Activated B cell treated with CpG ODN at 0.5 μM for 24 hours (primary cell): Measurements from ENCODE around the gene CAST. TPM values are rescaled to one million over a fixed set of nuclear protein-coding genes. Genes with fewer than 3 reads are reported as not detected.
A peak's percentile ranks its signal among the peaks of the same experiment; 100 is the strongest.

ENCODE experiments used
- ATAC-seq: fragments of 200-7000 bp; cut with Tn5 transposase; one replicate; pipeline ENCODE4 v1.10.0; 2021; ENCODE audit warnings: low read depth, mild to moderate bottlenecking, moderate library complexity
- CTCF ChIA-PET: fragments of 350-600 bp; sonication (Branson Sonifier 250); formaldehyde crosslinking; loops from one replicate; lab custom pipeline; 2021; ENCODE audit warnings: antibody characterized with exemption; lab: Charles Lee
- POLR2A ChIA-PET: fragments of 350-600 bp; sonication (Branson Sonifier 250); formaldehyde crosslinking; loops from one replicate; lab custom pipeline; 2021; ENCODE audit warnings: antibody characterized with exemption; lab: Charles Lee
- DNase-seq: peaks from one replicate; pipeline ENCODE4 v3.0.0; 2022
- H3K27ac Mint-ChIP-seq: one replicate; pipeline ENCODE4 v1.8.0; 2020; ENCODE audit warnings: mixed read lengths
- H3K27me3 Mint-ChIP-seq: one replicate; pipeline ENCODE4 v1.8.0; 2021; ENCODE audit warnings: mixed read lengths
- H3K36me3 Mint-ChIP-seq: one replicate; pipeline ENCODE4 v1.8.0; 2021; ENCODE audit warnings: low read depth, mixed read lengths
- H3K4me1 Mint-ChIP-seq: one replicate; pipeline ENCODE4 v1.8.0; 2021; ENCODE audit warnings: mixed read lengths
- H3K4me3 Mint-ChIP-seq: one replicate; pipeline ENCODE4 v1.8.0; 2020; ENCODE audit warnings: mild to moderate bottlenecking, mixed read lengths
- H3K9me3 Mint-ChIP-seq: one replicate; pipeline ENCODE4 v1.8.0; 2020; ENCODE audit warnings: mixed read lengths
- CTCF ChIP-seq: fragments of 200-600 bp; IDR thresholded peaks from one replicate; pipeline ENCODE4 v1.8.0; 2022; ENCODE audit warnings: antibody characterized with exemption, mild to moderate bottlenecking
- intact Hi-C: fragments of 100-400 bp; cut with micrococcal nuclease; formaldehyde crosslinking; loops from one replicate; pipeline ENCODE4 v1.15.1; 2024
- total RNA-seq: library from RNA; stranded (reverse); gene quantifications from 2 replicates; pipeline ENCODE4 v1.2.3, GENCODE V29; 2022

CAST gene
- total RNA-seq, 1 donor from 2014 or later, result 211 TPM

GRCh38 chr5:96807075-96807654 is 145.0 kb downstream of the CAST start:
- peaks cover 48% of the 10 kb centered on the region for H3K4me1 Mint-ChIP-seq

GRCh38 chr5:96808541-96808828 is 146.3 kb downstream of the CAST start:
- POLR2A ChIA-PET, result interaction anchor here (0.7 to 2.8 kb wide), 31 partner anchors 9 to 1976 kb away, joined by 3 to 86 read pairs (median 7); partner anchors contain the start of genes CAST, ERAP2, LNPEP and RIOK2
- ATAC-seq (no peak), DNase-seq (no peak)
- peaks cover 40% of the 10 kb centered on the region for H3K4me1 Mint-ChIP-seq
- H3K9me3 Mint-ChIP-seq, result no peaks in the 10 kb centered on the region
- intact Hi-C loops, result loop anchor here (1.0 to 10.0 kb wide), 7 partner anchors 8 to 1964 kb away; partner anchors contain the start of genes CAST, GLRX, RGMB and RIOK2
- no peaks in the 10 kb centered on the region for H3K27me3 Mint-ChIP-seq
- H3K27ac Mint-ChIP-seq, result peak overlapping the region; percentile 99
- H3K36me3 Mint-ChIP-seq, result peaks cover 15% of the 10 kb centered on the region
- no peak for TF ChIP-seq CTCF
- peak overlapping the region; percentile 97 for H3K4me3 Mint-ChIP-seq
- CTCF ChIA-PET, result interaction anchor here (0.8 to 4.3 kb wide), 6 partner anchors 8 to 353 kb away, joined by 3 to 21 read pairs (median 7); partner anchors contain the start of gene LIX1

More at GRCh38 chr5:96807075-96807654, 145.0 kb downstream of the CAST start:
- TF ChIP-seq CTCF, result no peak
- Mint-ChIP-seq H3K4me3 (peak overlapping the region; percentile 97), H3K9me3 (no peaks in the 10 kb centered on the region), H3K27ac (peak overlapping the region; percentile 99), H3K36me3 (peaks cover 26% of the 10 kb centered on the region), H3K27me3 (no peaks in the 10 kb centered on the region)
- ATAC-seq (peak; percentile 12), DNase-seq (no peak)
- ChIA-PET POLR2A (interaction anchor here (0.5 to 2.8 kb wide), 31 partner anchors 9 to 1253 kb away, joined by 3 to 86 read pairs (median 7); partner anchors contain the start of genes CAST, ERAP2, LNPEP and RIOK2), CTCF (interaction anchor here (1.0 to 4.3 kb wide), 8 partner anchors 55 to 359 kb away, joined by 3 to 21 read pairs (median 4); partner anchors contain the start of gene LIX1)
- intact Hi-C loops, result loop anchor here (1.0 to 10.0 kb wide), 5 partner anchors 89 to 1965 kb away; partner anchors contain the start of genes GLRX and RGMB

GRCh38 chr5:96808868-96809558 is 146.8 kb downstream of the CAST start:
- intact Hi-C loops, result loop anchor here (1.0 to 10.0 kb wide), 7 partner anchors 7 to 1963 kb away; partner anchors contain the start of genes CAST, GLRX, RGMB and RIOK2
- H3K4me3 Mint-ChIP-seq, result peak overlapping the region; percentile 97
- peaks cover 10% of the 10 kb centered on the region for H3K36me3 Mint-ChIP-seq
- ChIA-PET POLR2A (interaction anchor here (0.7 to 2.8 kb wide), 26 partner anchors 8 to 374 kb away, joined by 3 to 86 read pairs (median 8); partner anchors contain the start of genes CAST, ERAP2, LNPEP and RIOK2), CTCF (interaction anchor here (1.2 to 4.3 kb wide), 4 partner anchors 8 to 352 kb away, joined by 4 to 21 read pairs (median 10); no protein-coding TSS in a partner anchor)
- no peaks in the 10 kb centered on the region for H3K9me3 Mint-ChIP-seq
- peaks cover 34% of the 10 kb centered on the region for H3K4me1 Mint-ChIP-seq
- H3K27me3 Mint-ChIP-seq, result no peaks in the 10 kb centered on the region
- ATAC-seq (no peak), DNase-seq (no peak)
- peak overlapping the region; percentile 99 for H3K27ac Mint-ChIP-seq
- no peak for TF ChIP-seq CTCF

- CTCF ChIA-PET, result no interaction called here
- peaks cover 7% of the 10 kb centered on the region for H3K36me3 Mint-ChIP-seq
- H3K27ac Mint-ChIP-seq, result no peak overlapping the region
- ATAC-seq, result no peak
- intact Hi-C loops, result loop anchor here (2.0 to 10.0 kb wide), 3 partner anchors 147 to 1962 kb away; partner anchors contain the start of genes CAST, GLRX and RGMB
- peaks cover 26% of the 10 kb centered on the region for H3K4me1 Mint-ChIP-seq
- H3K4me3 Mint-ChIP-seq, result no peak overlapping the region
- no peaks in the 10 kb centered on the region for H3K9me3 Mint-ChIP-seq
- no peaks in the 10 kb centered on the region for H3K27me3 Mint-ChIP-seq
- no peak for TF ChIP-seq CTCF
- POLR2A ChIA-PET, result interaction anchor here (1.1 kb wide), 1 partner anchor 355 kb away, joined by 3 read pairs; no protein-coding TSS in a partner anchor
- no peak for DNase-seq
Observed at GRCh38 chr5:96809921-96810320, 147.7 kb downstream of the CAST start.
